DOHH2 (cell line): ENCODE measurements around the gene EGFLAM.

ENCODE experiments used
- H3F3A ChIP-seq: fragments of 200-600 bp; sonication (generic), shearing (Covaris generic); 2 replicates; pipeline ENCODE4 v1.6.0; 2016; ENCODE audit warnings: antibody characterized with exemption, mild to moderate bottlenecking; ENCODE audit not compliant: control insufficient read depth, insufficient read depth
- H3K27ac ChIP-seq: fragments of 200-600 bp; sonication (generic); 2 replicates; pipeline ENCODE4 v1.5.1; 2014; ENCODE audit warnings: low read depth, mild to moderate bottlenecking, low read length, moderate library complexity
- H3K27me3 ChIP-seq: fragments of 200-600 bp; sonication (generic); 2 replicates; pipeline ENCODE4 v1.6.1; 2014; ENCODE audit warnings: mild to moderate bottlenecking, low read length, mixed read lengths; ENCODE audit not compliant: control insufficient read depth
- H3K36me3 ChIP-seq: fragments of 200-600 bp; sonication (generic); 2 replicates; pipeline ENCODE4 v1.6.1; 2014; ENCODE audit warnings: mild to moderate bottlenecking, low read length, moderate library complexity, mixed read lengths; ENCODE audit not compliant: control insufficient read depth
- H3K4me1 ChIP-seq: fragments of 200-600 bp; sonication (generic); 2 replicates; pipeline ENCODE4 v1.6.1; 2014; ENCODE audit warnings: mild to moderate bottlenecking, low read length, mixed read lengths; ENCODE audit not compliant: control insufficient read depth
- H3K4me2 ChIP-seq: fragments of 200-600 bp; sonication (generic); 2 replicates; pipeline ENCODE4 v1.6.0; 2014; ENCODE audit warnings: mild to moderate bottlenecking, low read length, moderate library complexity
- H3K4me3 ChIP-seq: fragments of 200-600 bp; sonication (generic); 2 replicates; pipeline ENCODE4 v1.5.1; 2014; ENCODE audit warnings: mild to moderate bottlenecking, low read length, mixed read lengths
- H3K79me2 ChIP-seq: fragments of 200-600 bp; sonication (generic); 2 replicates; pipeline ENCODE4 v1.6.1; 2014; ENCODE audit warnings: mild to moderate bottlenecking, low read length, mixed read lengths; ENCODE audit not compliant: control insufficient read depth
- H3K9me2 ChIP-seq: fragments of 200-600 bp; sonication (generic); replicated peaks from 2 replicates; pipeline ENCODE4 v1.6.1; 2014; ENCODE audit warnings: mild to moderate bottlenecking, low read length, mixed read lengths; ENCODE audit not compliant: control insufficient read depth
- H3K9me3 ChIP-seq: fragments of 200-600 bp; sonication (generic); 2 replicates; pipeline ENCODE4 v1.6.1; 2014; ENCODE audit warnings: antibody characterized with exemption, low read length, mixed read lengths; ENCODE audit not compliant: control insufficient read depth, insufficient read depth
- H4K20me1 ChIP-seq: fragments of 200-600 bp; sonication (generic); 2 replicates; pipeline ENCODE4 v1.6.0; 2014; ENCODE audit warnings: low read depth, mild to moderate bottlenecking, antibody characterized with exemption, low read length, moderate library complexity; ENCODE audit not compliant: control insufficient read depth, insufficient read depth
- CTCF ChIP-seq: fragments of 200-600 bp; sonication (generic); IDR thresholded peaks from one replicate; pipeline ENCODE4 v1.5.1; 2014; ENCODE audit warnings: antibody characterized with exemption, mild to moderate bottlenecking, low read depth, low read length; ENCODE audit not compliant: poor library complexity, severe bottlenecking
- EZH2phosphoT487 ChIP-seq: fragments of 200-600 bp; sonication (generic); IDR thresholded peaks from 2 replicates; pipeline ENCODE4 v1.6.1; 2017; ENCODE audit warnings: borderline replicate concordance, mild to moderate bottlenecking, antibody characterized with exemption, low read length, moderate library complexity, mixed read lengths

Gene EGFLAM

GRCh38 chr5:38465702-38466423 lies 207.5 kb downstream of the EGFLAM start:
- Histone ChIP-seq H3K27me3 (peaks cover 21% of the 10 kb centered on the region), H3F3A (no peaks in the 10 kb centered on the region), H3K9me2 (no peaks in the 10 kb centered on the region), H4K20me1 (no peaks in the 10 kb centered on the region), H3K9me3 (no peaks in the 10 kb centered on the region), H3K79me2 (no peaks in the 10 kb centered on the region), H3K4me2 (no peak overlapping the region), H3K4me1 (no peaks in the 10 kb centered on the region), H3K27ac (no peak overlapping the region), H3K4me3 (no peak overlapping the region), H3K36me3 (no peaks in the 10 kb centered on the region)
- TF ChIP-seq EZH2phosphoT487 (no peak), CTCF (no peak)

- Histone ChIP-seq H3K79me2 (no peaks in the 10 kb centered on the region), H3K27ac (no peak overlapping the region), H3K27me3 (peaks cover 17% of the 10 kb centered on the region), H3K9me3 (no peaks in the 10 kb centered on the region), H3K4me1 (no peaks in the 10 kb centered on the region), H4K20me1 (no peaks in the 10 kb centered on the region), H3K36me3 (no peaks in the 10 kb centered on the region), H3K4me2 (no peak overlapping the region), H3K9me2 (no peaks in the 10 kb centered on the region), H3F3A (no peaks in the 10 kb centered on the region), H3K4me3 (no peak overlapping the region)
- TF ChIP-seq EZH2phosphoT487 (no peak), CTCF (no peak)
Measured at GRCh38 chr5:38466424-38467189, 208.2 kb downstream of the EGFLAM start.

- H3K4me2 ChIP-seq, result no peak overlapping the region
- peaks cover 14% of the 10 kb centered on the region for H3K27me3 ChIP-seq
- H3K27ac ChIP-seq, result no peak overlapping the region
- no peaks in the 10 kb centered on the region for H3K9me3 ChIP-seq
- no peaks in the 10 kb centered on the region for H3K9me2 ChIP-seq
- H3K4me3 ChIP-seq, result no peak overlapping the region
- H3F3A ChIP-seq, result no peaks in the 10 kb centered on the region
- TF ChIP-seq CTCF (no peak), EZH2phosphoT487 (no peak)
- H3K79me2 ChIP-seq, result no peaks in the 10 kb centered on the region
- no peaks in the 10 kb centered on the region for H3K4me1 ChIP-seq
- no peaks in the 10 kb centered on the region for H4K20me1 ChIP-seq
- H3K36me3 ChIP-seq, result no peaks in the 10 kb centered on the region
Measured at GRCh38 chr5:38467353-38468040, 209.1 kb downstream of the EGFLAM start.
